GM21619 (cell line): Measurements from ENCODE around the gene IRGC.

Experiments
- ATAC-seq: cut with Tn5 transposase; IDR thresholded peaks from one replicate; pipeline ENCODE4 v1.9.1; 2021; ENCODE audit not compliant: unreplicated experiment

IRGC gene

DNA sequence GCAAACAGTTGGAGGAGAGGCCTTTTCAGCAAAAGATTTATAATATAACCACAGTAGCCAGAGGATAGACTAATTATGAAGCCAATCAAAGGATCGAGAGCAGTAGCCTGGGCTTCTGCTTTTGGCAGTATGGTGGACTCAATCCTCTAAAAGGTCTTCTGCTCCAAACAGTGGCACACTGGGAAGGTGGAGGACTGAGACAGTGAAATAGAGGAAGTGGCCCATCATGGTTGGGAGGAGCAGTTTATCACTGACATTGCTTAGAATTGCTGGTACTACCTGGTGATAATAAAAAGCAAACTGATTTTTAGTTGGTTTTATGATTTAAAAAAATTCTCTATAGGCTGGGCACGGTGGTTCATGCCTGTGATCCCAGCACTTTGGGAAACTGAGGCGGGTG is 25.0 kb upstream of the IRGC start:
- ATAC-seq = no peak

DNA sequence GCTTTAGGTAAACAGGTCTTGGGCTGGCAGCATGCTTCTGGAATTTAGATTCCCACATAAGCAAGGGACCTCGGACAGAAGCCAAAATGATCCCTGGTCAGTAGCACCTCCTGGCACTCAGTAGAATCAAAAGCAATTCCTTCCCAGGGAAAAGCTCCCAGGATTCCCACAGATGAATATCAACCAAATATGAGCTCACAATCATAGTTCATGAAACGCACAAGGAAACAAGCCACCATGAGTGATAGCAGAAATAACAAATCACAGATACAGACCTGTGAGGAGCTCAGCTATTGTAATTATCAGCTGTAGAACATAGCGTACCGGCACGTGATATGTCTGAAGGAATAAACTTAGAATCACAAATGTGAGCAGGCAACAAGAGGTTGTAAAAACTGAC is 24.1 kb upstream of the IRGC start:
- no peak for ATAC-seq

- ATAC-seq = no peak
These were observed 23.5 kb upstream of the IRGC start for GRCh38 chr19:43692385-43692784.

- ATAC-seq = no peak
These were observed 23.0 kb upstream of the IRGC start for GRCh38 chr19:43692877-43693276.

GRCh38 chr19:43694553-43694952 is 21.3 kb upstream of the IRGC start:
- no peak for ATAC-seq

DNA sequence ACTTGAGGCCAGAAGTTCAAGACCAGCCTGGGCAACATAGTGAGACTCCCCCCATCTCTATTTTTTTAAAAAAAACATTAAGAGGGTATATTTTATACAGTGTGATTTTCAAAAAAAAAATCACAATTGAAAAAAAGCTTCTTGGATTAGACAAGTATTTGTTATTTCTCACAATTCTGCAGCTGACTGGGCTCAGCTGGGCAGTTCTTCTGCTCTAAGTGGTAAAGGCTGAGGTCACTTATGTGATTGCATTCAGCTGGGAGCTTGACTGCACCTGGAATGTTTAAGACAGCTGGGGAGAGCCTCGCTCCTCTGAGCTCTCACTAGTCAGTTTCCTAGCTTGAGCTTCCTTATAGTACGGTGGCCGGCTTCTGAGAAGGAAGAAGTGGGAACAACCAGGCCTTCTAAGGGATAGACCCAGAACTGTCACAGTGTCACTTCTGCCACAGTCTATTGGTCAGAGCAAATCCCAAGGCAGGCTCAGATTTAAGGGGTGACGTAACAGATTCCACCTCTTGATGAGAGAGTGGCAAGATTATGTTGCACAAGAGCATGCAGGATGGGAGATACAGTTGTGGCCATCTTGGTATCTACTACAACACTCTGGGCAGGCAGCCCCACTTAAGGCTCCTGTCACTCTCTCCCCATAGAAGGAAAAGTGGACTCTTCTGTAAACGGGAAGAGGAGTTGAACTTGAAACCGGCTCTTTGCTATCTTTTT is 19.7 kb upstream of the IRGC start:
- ATAC-seq = no peak

DNA sequence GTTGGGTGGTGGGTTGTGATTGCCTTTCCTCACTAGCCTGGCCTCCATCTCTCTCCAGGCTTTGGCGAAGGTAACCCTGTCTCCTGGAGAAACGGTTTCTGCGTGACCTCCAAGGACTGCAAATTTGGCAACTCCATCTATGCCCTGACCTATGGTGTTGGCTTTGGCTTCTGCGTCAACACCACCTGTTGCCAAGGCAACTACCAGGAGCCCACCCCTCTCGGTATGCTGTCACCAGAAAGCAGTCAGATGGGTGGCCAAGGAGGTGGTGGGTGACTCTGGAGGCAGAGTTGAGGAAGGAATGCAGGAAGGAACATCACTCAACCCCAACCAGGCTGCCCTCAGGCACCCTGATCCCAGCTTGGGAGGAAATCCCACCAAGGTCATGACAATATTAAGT is 18.6 kb upstream of the IRGC start:
- ATAC-seq = no peak

GRCh38 chr19:43699506-43700394 is 16.1 kb upstream of the IRGC start:
- no peak for ATAC-seq

DNA sequence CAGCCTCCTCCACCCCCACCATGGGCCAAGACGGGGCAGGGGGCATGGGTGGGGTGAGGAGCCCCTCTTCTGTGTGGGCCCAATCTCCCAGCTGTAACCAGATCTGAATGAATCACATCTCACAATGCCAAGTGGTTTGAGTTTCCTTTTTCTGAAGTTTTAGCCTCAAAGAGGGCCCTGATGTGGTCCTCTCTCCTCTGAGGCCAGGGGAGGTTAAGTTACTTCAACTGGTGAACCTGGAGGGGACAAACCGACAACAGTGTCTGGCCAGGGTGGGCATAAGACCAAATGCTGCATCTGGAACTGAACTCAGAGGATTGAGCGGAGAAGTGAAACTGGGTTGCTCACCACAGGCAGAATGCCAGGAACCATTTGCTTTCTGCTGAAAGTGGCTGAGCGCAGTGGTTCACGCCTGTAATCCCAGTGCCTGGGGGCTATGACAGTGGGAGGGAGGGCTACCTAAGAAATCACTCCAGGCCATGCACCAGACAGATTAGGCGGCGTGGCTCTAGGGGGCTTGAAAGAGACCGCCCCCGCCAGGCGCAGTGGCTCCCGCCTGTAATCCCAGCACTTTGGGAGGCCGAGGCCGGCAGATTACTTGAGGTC is 15.4 kb upstream of the IRGC start:
- no peak for ATAC-seq

GRCh38 chr19:43704002-43704705 is 11.7 kb upstream of the IRGC start:
- no peak for ATAC-seq

DNA sequence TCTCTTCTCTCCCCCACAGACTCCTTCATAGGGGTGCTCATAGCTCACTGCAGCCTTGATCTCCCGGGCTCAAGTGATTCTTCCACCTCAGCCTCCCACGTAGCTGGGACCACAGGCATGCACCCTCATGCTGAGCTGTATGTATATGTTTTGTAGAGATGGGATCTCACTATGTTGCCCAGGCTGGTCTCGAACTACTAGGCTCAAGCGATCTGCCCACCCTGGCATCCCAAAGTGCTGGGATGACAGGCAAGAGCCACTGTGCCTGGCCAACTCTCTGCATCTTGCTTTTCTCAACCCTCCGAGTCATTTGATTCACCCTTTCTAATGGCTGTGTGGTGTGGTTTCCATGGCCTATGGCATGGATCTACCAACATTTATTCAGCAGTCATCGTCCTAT is 10.1 kb upstream of the IRGC start:
- ATAC-seq = no peak

GRCh38 chr19:43707158-43707712 is 8.6 kb upstream of the IRGC start:
- ATAC-seq = no peak

DNA sequence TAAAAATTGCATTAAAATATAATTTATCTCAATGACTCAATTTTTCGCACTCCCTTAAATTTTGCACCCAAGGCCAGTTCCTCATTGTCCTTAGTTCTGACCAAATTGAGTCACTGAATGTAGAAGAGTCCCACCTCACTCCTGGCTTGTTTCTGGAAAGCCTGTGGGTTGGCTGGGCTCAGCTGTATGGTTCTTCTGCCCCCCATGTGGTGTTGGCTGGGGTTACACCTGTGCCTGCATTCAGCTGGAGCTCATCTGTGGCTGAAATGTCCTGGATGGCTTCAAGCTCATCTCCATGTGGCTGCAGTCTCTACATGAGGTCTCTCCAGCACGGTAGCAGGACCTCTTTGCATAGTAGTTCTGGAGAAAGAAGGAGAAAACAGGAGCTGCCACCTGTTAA is 7.2 kb upstream of the IRGC start:
- no peak for ATAC-seq

GRCh38 chr19:43711751-43712355 is 4.0 kb upstream of the IRGC start:
- no peak for ATAC-seq

GRCh38 chr19:43713208-43713607 is 2.7 kb upstream of the IRGC start:
- ATAC-seq = no peak

DNA sequence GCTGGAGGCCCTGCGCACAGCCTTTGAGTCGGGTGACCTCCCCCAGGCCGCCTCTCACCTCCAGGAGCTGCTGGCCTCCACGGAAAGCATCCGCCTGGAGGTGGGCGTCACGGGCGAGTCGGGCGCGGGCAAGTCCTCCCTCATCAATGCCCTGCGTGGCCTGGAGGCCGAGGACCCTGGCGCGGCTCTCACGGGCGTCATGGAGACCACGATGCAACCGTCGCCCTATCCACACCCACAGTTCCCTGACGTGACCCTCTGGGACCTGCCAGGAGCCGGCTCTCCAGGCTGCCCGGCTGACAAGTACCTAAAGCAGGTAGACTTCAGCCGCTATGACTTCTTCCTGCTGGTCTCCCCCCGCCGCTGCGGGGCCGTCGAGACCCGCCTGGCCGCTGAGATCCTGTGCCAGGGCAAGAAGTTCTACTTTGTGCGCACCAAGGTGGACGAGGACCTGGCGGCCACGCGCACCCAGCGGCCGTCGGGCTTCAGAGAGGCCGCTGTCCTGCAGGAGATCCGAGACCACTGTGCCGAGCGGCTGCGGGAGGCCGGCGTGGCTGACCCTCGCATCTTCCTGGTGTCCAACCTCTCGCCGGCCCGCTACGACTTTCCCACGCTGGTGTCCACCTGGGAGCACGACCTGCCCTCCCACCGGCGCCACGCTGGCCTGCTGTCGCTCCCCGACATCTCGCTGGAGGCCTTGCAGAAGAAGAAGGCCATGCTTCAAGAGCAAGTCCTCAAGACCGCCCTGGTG is 2.9 kb downstream of the IRGC start:
- no peak for ATAC-seq

- ATAC-seq = no peak
These were observed 3.5 kb downstream of the IRGC start for GRCh38 chr19:43719378-43719868.

DNA sequence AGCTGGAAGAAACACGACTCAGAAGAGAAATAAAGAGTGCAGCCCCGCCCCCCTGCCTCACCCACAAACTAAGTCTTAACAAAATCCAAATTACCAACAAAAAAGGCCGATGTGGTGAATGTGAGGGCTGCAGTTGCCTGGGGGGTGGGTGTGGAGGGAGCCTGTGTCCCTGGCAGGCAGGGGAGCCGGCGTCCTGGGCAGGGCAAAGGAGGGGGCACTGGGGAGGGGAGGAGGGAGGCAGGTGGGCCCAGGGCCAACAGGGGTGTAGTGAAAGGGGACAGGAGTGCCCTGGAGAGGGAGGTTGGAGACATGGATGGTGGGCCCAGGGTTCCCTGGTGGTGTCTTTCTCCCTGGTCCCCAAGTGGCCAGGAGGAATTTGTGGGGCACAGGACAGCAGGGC is 4.0 kb downstream of the IRGC start:
- ATAC-seq = no peak

GRCh38 chr19:43720936-43721335 is 5.1 kb downstream of the IRGC start:
- no peak for ATAC-seq
